CD4-positive, alpha-beta T cell treated with Interleukin-1 beta for 1 hour (primary cell): Measurements from ENCODE around the gene MAZ.
A peak's percentile ranks its signal among the peaks of the same experiment; 100 is the strongest.
"Not testable (repeated sequence)": the region's sequence is repeated elsewhere in the genome, so short reads cannot be mapped to it uniquely, and the experiment has no call there.

ENCODE experiments used
- DNase-seq, 2 donors: peaks; one replicate each; pipeline ENCODE4 v3.0.0-alpha.2; 2020 to 2022

The MAZ gene

DNA sequence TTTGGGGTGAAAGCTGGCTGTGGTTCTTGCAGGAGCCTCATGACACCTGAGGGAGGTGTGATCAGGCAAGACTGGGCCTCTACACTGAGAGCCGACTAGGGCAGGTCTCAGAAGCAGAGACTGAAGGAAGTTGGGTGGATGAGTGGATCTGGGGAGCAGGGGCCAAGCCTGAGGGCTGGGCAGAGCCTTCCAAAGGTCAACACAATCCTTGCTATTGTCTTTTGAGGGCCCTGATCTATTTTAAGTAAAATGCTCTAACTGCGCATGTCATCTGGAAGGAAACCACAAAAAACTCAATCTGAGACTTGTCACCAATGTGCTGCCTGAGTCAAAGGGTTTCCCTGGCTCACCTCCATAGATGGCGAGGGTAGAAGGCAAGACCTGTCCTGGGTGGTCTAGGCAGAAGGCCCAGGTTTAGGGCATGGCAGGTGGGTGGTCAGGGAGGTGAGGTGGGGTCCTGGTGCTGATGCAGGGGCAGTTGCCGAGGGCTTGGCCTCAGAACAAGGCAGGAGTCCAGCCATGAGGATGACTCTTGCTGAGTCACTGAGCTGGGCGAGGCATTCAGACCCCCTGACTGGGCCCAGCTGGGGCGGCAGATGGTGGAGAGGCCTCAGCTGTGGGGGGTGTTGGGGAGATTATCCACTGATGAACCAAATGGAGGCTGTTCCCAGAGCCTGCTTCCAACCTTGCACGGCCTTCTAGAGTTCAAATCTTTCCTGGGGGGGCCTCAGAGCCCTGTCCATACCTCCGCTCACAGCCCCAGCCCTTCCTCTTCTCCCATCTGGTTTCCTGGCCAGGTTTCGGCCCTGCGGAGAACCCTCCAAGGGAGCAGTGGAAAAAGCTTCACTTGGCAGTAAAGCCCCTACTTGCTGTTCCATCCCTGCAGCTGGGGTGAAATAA, 19.1 kb downstream of the MAZ start:
- DNase-seq = peak in 1 of 2 donors; percentile 37

DNA sequence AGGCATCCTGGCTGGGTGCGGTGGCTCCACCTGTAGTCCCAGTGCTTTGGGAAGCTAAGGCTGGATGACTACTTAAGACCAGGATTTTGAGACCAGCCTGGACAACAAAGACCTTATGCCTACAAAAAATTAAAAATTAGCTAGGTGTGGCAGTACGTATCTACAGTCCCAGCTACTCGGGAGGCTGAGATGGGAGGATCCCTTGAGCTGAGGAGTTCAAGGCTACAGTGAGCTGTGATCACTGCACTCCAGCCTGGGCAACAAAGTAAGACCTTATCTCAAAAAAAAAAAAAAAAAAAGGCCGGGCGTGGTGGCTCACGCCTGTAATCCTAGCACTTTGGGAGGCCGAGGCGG, 20.0 kb downstream of the MAZ start:
- no peak for DNase-seq

DNA sequence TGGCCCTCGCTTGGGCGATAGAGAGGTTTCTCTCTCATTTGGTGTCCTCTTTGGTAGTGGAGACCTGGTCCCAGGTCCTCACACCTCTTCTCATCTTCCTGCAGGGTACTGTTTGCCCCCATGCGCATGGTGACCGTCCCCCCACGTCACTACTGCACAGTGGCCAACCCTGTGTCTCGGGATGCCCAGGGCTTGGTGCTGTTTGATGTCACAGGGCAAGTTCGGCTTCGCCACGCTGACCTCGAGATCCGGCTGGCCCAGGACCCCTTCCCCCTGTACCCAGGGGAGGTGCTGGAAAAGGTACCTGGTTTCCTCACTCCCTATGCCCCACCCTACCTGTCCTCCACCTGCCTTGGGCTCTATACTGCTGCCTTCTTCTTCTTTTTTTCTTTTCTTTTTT, 24.4 kb downstream of the MAZ start:
- DNase-seq = no peak

DNA sequence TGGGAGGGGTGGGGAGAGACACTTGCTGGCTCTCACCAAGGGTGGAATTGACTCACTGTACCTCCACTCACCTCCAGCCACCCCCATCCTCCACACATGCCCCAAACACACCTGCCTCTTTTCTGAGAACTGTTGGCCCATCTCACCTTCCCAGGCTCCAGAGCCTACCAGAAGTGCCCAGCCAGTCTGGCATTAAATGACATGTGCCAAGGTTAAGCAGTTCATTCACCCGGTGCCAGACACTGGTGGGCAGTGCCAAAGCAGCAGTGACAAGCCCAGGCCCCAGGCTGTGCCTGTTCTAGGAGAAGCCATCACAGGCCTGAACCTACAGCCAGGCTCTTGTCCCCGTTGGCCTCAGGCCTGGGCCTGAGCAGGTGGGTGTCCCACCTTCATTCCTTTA, 25.2 kb downstream of the MAZ start:
- DNase-seq = no peak

DNA sequence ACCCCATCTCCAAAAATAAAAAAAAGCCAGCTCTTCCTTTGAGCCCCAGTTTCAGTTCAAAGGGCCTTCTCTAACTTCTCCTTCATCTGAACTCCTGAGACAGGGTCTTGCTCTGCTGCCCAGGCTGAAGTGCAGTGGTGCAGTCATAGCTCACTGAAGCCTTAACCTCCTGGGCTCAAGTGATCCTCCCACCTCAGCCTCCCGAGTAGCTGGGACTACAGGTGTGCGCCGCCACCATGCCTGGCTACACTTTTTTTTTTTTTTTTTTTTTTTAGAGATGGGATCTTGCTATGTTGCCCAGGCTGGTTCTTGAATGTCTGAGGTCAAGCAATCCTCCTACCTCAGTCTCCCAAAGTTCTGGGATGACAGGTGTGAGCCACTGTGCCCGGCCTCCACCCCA, 26.9 kb downstream of the MAZ start:
- DNase-seq = not testable (repeated sequence)

DNA sequence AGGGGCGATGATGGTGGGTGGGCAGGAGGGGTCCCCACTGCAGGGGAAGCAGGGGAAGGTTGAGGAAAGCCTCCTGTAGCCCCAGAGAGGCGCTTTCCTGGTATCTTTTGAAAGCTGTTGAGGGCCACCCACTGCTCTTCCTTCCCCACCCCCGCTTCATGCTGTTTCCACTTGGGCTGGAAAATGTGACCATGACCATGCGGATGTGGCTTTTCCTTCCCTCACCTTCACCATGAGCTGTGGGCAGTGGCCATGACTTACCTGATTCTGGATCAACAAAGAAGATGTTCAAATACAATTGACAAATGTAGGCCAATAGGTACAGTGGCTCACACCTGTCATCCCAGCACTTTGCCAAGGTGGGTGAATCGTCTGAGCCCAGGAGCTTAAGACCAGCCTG, 27.8 kb downstream of the MAZ start:
- DNase-seq = no peak

DNA sequence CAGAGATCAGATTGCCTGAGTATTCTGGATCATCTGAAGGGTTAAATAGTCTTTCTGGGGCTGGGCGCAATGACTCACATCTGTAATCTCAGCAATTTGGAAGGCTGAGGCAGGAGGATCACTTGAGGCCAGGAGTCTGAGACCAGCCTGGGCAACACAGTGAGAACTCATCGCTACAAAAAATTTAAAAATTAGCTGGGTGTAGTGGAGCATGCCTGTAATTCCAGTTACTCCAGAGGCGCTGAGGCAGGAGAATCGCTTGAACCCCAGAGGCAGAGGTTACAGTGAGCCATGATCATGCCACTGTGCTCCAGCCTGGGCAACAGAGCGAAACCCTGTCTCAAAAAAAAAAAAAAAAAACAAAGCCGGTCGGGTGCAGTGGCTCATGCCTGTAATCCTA, 29.6 kb downstream of the MAZ start:
- no peak for DNase-seq

DNA sequence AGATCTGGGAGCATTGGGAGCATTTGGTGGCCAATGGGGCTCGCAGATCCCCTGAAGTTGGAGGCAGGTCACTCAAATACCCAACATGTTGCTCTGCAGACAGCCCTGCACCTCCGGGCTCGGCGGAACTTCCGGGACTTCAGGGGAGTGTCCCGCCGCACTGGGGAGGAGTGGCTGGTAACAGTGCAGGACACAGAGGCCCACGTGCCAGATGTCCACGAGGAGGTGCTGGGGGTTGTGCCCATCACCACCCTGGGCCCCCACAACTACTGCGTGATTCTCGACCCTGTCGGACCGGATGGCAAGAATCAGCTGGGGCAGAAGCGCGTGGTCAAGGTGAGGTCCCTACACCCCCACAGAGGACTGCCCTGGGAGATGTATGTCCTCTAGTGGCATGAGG, 30.3 kb downstream of the MAZ start:
- DNase-seq = no peak

DNA sequence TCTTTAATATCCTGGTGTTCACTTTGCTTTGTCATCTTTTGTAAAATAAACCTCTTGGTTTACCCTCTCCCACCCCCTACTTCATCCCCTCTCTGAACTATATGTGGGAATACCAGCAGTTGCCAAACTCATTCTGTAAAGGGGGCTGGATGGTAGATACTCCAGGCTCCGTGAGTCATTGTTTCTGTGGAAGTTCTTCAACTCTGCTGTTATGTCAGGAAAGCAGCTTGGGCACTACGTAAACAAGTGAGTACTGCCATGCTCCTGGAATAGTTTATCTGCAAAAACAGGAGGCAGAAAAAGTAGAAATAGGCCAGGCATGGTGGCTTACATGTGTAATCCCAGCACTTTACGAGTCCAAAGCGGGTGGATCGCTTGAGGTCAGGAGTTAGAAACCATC, 31.5 kb downstream of the MAZ start:
- DNase-seq = no peak

DNA sequence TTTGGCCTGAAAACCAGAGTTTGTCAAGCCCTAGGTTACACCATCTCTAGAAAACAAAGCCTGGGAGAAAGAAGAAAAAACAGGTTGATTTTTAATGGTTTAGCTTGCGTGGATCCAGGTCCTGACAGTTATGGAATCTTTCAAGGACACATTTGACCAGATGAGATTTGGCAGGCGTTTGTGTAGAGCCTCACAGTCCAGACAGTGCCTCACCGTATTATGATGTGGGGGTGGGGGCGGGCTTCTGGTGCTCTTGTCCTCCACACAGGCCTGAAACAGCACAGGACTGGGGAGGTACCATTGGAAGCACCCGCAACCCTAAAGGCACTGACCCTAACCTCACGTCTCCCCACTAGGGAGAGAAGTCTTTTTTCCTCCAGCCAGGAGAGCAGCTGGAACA, 33.5 kb downstream of the MAZ start:
- DNase-seq = no peak

DNA sequence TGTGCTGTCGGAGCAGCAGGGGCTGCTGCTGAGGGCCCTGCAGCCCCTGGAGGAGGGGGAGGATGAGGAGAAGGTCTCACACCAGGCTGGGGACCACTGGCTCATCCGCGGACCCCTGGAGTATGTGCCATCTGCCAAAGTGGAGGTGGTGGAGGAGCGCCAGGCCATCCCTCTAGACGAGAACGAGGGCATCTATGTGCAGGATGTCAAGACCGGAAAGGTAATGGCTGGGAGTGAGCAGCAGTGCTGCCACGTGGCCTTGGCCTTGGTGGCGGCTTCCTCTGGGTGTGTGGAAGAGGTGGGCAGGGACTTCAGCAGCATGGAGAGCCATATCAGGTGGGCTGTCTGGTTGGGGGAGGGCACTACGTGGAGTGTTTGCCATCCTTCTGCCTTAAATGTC, 33.9 kb downstream of the MAZ start:
- DNase-seq = no peak

DNA sequence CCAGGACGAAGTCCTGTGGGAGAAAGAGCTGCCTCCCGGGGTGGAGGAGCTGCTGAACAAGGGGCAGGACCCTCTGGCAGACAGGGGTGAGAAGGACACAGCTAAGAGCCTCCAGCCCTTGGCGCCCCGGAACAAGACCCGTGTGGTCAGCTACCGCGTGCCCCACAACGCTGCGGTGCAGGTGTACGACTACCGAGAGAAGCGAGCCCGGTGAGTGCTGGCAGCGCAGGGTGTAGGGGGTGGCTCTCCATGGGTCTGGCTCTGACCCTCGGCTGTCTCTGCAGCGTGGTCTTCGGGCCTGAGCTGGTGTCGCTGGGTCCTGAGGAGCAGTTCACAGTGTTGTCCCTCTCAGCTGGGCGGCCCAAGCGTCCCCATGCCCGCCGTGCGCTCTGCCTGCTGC, 35.3 kb downstream of the MAZ start:
- no peak for DNase-seq

DNA sequence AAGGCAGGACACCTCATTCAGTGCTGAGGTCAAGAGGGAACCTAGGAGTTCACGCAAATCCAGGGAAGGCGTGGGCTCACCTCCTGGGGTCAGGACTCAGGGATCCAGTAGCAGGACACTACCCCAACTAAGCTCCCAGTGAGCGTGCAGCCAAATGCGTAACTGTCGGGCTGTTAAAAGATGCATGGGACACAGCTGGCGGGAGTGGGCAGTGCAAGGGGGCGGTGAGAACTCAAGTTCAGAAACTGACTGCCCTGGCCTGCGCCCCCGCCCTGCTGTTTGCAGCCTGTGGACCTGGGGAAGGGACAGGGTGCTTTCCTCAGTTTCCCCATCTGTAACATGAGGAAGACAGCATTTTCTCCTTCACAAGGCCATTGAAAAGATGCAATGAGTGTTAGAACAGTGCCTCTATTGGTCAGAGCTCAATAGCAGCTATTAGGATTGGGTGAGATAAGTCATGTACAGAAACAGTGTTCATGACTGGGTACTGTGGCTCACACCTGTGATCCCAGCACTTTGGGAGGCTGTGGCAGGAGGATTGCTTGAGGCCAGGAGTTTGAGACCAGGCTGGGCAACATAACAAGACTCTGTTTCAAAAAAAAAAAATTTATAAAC, 36.5 kb downstream of the MAZ start:
- no peak for DNase-seq

DNA sequence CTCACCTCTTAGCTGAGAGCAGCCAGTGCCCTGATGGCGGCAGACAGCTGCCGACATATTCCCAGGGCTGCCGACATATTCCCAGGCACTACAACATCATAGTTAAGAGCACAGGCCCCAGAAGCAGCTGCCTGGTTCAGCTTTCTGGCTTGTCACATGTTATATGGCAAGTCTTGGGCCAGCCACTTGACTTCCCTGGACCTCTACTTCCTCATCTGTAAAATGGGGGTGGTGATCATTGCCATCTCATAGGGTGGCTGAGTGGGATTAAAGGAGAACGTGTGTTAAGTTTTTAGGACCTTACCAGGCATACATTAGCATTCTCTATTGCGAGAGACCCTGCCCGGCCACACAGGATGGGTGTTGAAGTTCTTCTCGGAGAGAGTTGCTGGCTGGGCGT, 37.6 kb downstream of the MAZ start:
- DNase-seq = no peak

DNA sequence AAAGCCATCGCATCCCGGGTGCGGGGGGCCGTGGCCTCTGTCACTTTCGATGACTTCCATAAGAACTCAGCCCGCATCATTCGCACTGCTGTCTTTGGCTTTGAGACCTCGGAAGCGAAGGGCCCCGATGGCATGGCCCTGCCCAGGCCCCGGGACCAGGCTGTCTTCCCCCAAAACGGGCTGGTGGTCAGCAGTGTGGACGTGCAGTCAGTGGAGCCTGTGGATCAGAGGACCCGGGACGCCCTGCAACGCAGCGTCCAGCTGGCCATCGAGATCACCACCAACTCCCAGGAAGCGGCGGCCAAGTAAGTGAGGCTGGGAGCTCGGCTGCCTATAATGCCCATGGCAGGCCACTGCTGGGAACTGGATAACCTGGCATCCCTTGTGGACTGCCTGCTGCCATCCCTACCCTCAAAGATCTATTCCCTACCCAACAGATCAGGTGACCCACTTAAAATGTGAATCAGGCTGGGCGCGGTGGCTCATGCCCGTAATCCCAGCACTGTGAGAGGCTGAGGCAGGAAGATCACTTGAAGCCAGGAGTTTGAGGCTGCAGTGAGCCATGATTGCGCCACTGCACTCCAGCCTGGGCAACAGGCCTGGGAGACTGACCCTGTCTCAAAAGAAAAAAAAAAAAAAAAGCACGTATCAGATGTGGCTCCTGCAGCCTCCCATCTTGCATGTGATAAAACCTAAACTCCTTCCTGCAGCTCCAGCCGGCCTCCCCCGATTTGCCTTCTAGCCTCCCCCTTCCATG, 38.4 kb downstream of the MAZ start:
- no peak for DNase-seq

DNA sequence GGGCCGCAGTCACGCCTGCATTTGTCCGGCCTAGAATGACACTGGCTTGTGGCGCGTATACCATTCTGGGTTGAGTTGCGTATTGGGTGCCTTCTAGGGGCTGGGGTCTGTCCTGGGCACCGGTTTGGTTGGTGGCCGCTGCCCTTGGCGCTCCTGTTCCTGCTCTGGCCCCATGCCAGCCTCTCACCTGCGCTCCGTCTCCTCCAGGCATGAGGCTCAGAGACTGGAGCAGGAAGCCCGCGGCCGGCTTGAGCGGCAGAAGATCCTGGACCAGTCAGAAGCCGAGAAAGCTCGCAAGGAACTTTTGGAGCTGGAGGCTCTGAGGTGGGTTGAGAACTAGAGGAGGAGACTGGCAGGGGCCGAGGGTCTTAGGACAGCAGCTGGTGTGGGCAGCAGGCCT, 39.3 kb downstream of the MAZ start:
- no peak for DNase-seq

DNA sequence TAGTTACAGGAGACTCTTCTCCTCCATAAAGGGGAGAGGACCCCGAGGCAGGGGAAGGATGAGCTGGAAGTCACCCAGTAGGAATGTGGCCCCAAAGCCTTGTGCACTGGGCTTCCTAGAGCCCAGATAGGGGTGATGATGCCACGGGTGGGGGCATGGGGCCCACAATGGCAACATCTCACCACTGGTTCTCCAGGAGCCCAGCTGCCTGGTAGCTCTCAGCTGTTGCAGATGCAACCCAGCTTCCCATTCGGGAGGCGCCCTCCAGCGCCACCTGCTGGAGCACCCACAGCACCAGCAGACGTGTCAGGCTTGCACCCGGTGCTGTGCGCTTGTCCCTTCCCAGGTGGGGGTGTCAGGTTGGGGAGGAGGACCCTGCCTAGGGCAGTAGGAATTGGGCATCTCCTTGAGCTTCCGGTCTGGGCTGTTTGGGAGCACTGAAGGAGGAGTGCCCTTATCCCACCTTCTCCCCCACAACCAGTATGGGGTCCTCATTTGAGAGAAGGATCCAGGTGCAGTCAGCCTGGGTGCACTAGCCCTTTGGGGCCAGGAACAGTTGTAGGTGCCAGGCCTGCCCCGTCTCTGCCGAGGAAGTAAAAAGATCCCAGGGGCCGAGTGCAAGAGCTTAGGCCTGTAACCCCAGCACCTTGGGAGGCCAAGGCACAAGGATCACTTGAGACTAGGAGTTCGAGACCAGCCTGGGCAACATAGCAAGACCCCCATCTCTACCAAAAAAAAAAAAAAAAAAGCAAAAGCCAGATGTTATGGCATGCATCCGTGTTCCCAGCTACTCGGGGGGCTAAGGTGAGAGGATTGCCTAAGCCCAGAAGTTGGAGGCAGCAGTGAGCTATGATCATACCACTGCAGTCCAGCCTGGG, 42.3 kb downstream of the MAZ start:
- peak; percentile 80 to 82 for DNase-seq

DNA sequence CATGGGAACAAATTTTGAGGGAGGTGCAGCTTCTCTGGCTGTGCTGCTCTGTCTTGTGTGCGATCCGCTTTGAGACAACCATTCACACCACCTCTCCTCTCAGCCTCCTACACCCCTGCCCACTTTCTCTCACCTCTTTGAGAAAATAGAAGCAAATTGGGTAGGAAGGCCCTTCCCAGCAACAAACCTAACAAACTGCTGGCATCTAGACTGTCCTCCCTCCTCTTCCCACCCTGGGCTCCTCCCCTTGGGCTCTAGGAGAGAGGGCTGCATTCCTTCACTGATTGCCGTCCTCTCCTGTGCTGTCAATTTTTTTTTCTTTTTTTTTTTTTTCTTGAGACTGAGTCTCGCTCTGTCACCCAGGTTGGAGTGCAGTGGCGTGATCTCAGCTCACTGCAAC, 43.2 kb downstream of the MAZ start:
- no peak for DNase-seq

DNA sequence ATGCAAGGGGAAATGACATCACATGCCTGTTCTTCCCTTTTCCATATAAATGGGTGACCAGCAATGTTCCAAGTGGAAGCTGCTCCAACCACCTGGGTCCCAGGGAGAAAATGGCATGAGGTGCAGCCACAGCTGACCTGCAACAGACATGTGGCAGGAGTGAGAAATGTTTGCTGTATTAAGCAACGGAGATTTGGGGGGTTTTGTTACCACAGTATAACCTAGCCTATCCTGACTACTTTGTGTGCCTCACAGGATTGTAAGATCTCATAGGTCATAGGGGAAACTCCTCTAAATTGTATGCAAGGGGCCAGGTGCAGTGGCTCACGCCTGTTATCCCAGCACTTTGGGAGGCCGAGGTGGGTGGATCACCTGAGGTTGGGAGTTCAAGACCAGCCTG, 44.7 kb downstream of the MAZ start:
- DNase-seq = no peak

DNA sequence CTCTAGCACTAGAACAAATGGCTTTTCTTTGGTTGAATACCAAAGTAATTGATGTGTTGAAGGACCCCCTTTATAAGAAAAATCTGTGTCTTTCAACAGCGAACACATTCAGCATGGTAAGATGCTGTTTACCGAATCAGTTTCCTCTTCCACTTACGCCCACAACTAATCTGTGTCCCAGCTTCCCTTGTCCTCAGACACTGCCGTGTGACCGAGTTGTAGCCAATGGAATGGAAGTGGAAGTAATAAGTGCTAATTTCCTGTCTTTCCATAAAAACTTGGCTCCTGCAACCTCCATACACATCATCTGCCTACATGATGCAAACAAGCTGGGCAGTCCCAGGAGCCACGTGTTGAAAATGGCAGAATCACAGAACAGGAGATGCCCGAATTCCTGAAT, 46.3 kb downstream of the MAZ start:
- no peak for DNase-seq

DNA sequence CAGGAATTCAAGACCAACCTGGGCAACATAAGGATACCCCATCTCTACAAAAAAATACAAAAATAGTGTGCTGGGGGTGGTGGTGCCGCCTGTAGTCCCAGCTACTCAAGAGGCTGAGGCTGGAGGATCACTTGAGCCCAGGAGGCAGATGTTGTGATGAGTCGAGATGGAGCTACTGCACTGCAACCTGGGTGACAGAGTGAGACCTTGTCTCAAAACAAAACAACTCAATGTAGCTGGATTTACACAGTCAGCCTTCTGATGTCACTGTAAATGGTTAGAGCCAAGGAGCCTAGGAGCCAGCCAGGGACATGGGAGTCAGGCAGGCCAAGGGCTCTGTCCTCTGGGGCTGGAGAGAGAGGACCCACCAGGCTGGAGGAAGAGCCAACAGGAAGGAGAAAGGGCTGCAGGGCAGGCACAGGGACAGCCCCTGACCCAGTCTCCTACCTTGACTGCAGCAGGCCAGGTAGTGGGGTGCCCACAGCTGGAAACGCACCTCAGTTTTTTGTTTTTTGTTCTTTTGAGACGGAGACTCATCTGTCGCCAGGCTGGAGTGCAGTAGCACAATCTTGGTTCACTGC, 48.3 kb downstream of the MAZ start:
- no peak for DNase-seq

DNA sequence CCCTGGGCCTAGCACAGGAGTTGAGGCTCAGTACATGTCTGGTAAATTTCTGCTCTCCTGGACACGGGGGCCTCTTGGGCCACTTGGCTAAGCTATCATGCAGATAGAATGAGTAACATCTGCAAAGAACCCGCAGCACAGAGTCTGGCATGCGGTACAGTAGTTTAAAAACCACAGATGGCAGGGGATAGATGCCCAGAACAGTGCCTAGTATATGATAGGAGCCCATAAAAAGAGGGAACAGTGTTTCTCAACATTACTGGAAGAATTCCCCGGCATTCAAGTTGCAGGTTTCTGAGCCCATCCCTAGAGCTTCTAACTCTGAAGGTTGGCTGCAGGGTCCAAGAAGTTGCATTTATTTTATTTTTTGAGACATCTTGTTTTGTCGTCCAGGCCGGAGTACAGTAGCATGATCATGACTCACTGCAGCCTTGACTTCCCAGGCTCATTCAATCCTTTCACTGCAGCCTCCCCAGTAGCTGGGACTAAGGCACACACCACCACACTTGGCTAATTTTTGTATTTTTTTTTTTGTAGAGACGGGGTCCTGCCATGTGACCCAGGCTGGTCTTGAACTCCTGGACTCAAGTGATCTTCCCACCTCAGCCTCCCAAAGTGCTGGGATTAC, 50.9 kb downstream of the MAZ start:
- DNase-seq = no peak
